NT2/D1 (cell line): Measurements from ENCODE around the gene AJM1.

Experiments used
- DNase-seq: peaks from one replicate; pipeline ENCODE4 v3.0.0-alpha.2; 2011; ENCODE audit warnings: low read depth, low spot score
- H3K27me3 ChIP-seq: 2 replicates; pipeline ENCODE4 v1.6.0; 2011; ENCODE audit warnings: mild to moderate bottlenecking; ENCODE audit not compliant: insufficient read length, insufficient read depth
- H3K36me3 ChIP-seq: 2 replicates; pipeline ENCODE4 v1.6.1; 2011; ENCODE audit warnings: mild to moderate bottlenecking, low read length, mixed read lengths; ENCODE audit not compliant: insufficient read depth, insufficient read length
- H3K4me1 ChIP-seq: 2 replicates; pipeline ENCODE4 v1.5.1; 2011; ENCODE audit not compliant: insufficient read depth, insufficient read length
- H3K4me3 ChIP-seq: 2 replicates; pipeline ENCODE4 v1.5.1; 2011; ENCODE audit warnings: low read depth; ENCODE audit not compliant: insufficient read length
- H3K9ac ChIP-seq: 2 replicates; pipeline ENCODE4 v1.6.0; 2011; ENCODE audit warnings: low read depth; ENCODE audit not compliant: insufficient read length
- H3K9me3 ChIP-seq: 2 replicates; pipeline ENCODE4 v1.5.1; 2011; ENCODE audit warnings: mild to moderate bottlenecking, low read length; ENCODE audit not compliant: insufficient read depth
- SUZ12 ChIP-seq: IDR thresholded peaks from 2 replicates; pipeline ENCODE4 v1.6.1; 2011; ENCODE audit not compliant: insufficient read length, insufficient read depth; ENCODE audit errors: extremely low read depth
- YY1 ChIP-seq: IDR thresholded peaks from 2 replicates; pipeline ENCODE4 v1.6.1; 2011; ENCODE audit not compliant: insufficient read length, insufficient read depth
- ZNF274 ChIP-seq: IDR thresholded peaks from 2 replicates; pipeline ENCODE4 v1.6.1; 2011; ENCODE audit warnings: mild to moderate bottlenecking, low read depth, low read length

The AJM1 gene

GRCh38 chr9:136890661-136891060 is 48.4 kb downstream of the AJM1 start:
- TF ChIP-seq ZNF274 = no peak
- TF ChIP-seq SUZ12 = no peak
- no peak for TF ChIP-seq YY1
- peaks cover 63% of the 10 kb centered on the region for H3K36me3 ChIP-seq
- H3K9me3 ChIP-seq = no peaks in the 10 kb centered on the region
- no peak for DNase-seq
- no peak overlapping the region for H3K9ac ChIP-seq
- H3K4me1 ChIP-seq = peaks cover 12% of the 10 kb centered on the region
- no peak overlapping the region for H3K4me3 ChIP-seq
- H3K27me3 ChIP-seq = no peaks in the 10 kb centered on the region
